ENCODE data around the gene LIMCH1.
"Not testable (repeated sequence)": the region's sequence is repeated elsewhere in the genome, so short reads cannot be mapped to it uniquely, and the experiment has no call there.

The LIMCH1 gene, protein sequence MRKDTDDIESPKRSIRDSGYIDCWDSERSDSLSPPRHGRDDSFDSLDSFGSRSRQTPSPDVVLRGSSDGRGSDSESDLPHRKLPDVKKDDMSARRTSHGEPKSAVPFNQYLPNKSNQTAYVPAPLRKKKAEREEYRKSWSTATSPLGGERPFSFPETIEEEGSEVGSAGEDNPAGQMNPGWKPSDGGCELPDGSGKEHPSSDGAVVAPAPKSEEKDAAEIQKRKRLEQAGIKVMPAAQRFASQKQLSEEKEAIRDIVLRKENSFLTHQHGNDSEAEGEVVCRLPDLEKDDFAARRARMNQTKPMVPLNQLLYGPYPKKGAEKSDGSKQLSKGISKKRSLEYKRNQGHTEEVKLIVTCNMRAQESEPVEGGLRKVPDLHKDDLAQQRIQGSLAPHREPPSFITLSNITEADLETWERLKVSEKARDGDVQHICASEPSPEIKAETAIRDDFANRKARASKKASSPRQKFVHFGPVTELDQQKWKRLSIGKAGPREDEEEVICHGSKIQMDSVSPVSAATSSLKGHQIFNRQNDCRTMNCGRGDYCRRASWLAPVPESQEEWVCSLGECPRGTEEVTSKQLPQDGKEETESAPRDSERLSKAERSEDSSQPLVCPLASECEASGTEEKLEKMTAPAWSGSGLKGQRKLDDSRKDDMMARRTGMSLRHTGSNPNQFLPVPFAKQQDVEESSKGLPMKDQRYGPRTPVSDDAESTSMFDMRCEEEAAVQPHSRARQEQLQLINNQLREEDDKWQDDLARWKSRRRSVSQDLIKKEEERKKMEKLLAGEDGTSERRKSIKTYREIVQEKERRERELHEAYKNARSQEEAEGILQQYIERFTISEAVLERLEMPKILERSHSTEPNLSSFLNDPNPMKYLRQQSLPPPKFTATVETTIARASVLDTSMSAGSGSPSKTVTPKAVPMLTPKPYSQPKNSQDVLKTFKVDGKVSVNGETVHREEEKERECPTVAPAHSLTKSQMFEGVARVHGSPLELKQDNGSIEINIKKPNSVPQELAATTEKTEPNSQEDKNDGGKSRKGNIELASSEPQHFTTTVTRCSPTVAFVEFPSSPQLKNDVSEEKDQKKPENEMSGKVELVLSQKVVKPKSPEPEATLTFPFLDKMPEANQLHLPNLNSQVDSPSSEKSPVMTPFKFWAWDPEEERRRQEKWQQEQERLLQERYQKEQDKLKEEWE (N-terminal part only)

DNA sequence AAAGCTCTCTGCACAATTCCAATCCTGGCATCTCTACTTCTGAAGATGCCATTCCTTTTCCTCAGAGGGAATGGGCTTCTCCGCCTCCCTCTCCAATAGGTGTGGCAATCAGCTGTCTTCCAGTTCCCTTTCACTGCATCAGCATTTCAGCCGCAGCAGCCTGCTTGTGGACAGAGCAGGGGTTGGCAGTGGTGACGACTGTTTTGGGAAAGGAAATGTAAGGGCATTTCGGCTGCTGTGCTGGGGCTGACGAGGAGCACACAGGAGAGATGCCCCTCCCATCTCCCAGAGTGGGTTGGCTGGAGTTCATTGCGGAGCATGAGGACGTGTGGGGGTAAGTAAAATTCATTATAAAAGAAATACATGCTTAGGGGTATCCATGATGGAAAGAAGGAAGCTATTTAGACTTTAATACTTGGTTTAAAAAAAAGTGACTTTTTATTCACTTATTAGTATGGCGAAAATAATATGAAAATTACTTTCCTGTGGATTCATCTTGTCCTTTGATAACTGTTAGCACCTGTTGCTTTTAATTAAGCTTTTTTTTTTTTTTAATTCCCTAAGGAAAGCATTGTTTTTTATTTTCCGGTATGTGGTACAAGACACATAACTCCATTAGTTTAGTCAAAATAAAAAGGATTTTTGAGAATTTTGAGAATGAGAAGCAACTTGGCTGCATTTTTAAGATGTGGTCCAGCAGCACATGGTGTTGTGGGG lies at the start of gene LIMCH1:
Gene LIMCH1, plus strand, starts transcription at position 141 of the 717 bp plus-strand sequence. CDS start 67,839 bp downstream, outside the sequence.
- DNase-seq, result no peak

DNA sequence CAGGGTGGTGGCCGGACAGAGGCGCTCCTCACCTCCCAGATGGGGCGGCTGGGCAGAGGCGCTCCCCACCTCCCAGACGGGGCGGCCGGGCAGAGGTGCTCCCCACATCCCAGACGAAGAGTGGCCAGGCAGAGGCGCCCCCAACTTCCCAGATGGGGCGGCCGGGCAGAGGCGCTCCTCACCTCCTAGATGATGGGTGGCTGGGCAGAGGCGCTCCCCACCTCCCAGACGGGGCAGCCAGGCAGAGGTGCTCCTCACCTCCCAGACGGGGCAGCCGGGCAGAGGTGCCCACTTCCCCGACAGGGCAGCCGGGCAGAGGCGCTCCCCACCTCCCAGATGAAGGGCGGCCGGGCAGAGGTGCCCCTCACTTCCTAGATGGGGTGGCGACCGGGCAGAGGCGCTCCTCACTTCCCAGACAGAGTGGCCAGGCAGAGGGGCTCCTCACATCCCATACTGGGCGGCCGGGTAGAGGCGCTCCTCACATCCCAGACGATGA lies 46.8 kb upstream of the LIMCH1 start:
- DNase-seq, result not testable (repeated sequence)

DNA sequence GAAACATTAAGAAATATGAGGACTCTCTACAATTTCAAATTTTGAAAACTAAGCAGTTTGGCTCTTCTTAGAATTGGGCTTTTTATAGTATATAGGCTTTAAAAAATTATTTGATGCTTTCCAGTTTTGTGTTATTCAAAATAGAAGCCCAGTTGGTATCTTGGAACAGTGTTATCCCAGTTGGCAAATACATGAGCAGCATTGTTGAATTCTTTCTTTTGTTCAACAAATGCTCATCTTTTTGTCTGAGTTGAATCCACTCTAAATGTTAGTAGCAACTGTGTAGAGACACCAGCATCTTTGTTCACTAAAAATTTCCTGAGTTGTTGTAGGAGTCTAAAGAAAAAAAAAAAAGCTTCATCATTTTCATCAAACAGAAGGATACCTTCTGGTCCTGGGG lies 41.0 kb upstream of the LIMCH1 start:
- no peak for DNase-seq

DNA sequence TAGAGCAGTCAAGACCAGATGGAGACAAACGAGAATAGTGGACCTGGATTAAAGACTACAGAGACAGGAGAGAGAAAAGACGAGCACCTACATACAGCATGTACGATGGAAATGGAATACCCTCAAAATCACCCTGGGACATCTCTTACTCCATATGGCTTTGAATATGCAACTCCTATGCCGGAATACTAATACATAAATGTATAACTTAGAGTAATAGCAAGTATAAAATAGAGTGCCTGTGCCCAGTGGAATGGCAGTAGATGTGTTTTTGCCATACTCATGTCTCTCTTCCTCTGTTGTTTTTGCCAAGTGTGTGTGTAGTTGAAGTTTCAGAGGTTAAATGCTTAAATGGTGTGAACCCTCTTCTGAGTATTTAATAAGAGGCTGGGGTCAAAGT lies 39.8 kb upstream of the LIMCH1 start:
- DNase-seq, result no peak

DNA sequence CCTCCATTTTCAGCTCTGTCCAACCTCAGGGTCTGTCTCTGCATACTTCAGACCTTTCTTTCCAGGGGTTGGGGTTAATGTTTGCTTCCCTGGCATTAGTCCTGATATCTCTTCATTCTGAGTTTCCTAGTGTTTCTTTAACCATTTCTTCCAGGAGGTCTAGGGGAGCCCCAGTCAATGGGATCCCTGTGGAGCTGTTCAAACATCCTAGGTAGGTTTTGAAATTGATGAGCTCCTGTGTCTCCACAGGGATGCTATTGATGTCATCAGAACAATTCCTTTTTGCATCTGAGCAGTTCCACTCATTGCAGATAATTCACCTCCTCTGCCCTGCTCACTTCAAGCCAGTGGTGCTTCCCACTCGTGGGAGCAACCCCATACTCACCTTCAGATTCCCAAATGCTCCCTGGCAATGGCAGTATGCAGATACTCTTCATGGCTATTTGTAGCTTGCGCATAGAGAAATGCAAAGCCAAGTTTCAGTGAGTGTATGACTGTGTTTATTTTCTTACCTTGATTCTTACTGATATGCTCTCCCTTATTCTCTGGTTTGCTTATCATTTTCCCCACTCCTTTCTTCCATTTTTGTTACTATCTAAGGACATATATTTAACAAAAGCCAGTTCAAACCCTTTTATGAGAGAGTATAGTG lies 33.7 kb upstream of the LIMCH1 start:
- DNase-seq, result no peak

DNA sequence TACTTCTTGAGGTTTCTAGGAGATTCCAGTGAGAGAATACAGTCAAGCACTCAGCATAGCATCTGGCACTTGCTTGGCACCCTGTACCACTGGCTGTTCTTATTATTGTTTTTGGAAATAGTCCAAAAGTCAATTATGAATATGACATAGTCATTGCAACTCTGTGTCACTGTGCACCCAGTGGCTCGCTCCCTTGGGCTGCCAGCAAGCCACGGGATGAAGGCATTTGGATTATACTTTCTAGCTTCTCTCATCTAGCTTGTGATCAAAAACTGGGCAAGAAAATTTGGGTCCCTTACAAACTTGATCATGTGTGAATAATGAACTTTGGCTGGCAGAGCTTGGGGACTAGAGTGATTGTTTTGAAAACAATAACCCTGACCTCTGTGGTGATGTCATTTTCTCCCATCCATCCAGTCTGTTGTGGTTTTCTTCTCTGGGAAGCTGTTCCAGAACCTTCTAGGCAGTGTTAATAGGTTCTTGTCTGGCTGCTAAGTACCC lies 32.7 kb upstream of the LIMCH1 start:
- peak; percentile 88 to 92 for DNase-seq

DNA sequence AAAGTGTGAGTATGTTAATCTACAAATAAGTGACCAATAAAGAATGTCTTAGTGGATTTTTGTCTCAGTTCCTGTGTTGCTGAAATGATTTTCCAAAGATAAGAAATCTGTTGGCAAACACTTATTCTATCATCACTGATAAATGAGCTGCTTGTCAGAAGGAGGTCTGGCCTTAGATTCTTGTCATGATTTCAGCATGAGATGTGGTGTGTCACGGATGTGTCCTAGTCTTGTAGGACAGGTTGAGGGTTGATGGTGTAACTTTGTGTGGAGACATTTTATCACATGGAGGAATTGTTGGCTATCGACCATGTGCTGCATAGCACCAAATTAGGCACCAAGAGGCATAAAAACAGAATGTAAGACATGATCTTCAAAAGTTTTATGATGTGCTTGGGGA lies 31.8 kb upstream of the LIMCH1 start:
- no peak for DNase-seq

DNA sequence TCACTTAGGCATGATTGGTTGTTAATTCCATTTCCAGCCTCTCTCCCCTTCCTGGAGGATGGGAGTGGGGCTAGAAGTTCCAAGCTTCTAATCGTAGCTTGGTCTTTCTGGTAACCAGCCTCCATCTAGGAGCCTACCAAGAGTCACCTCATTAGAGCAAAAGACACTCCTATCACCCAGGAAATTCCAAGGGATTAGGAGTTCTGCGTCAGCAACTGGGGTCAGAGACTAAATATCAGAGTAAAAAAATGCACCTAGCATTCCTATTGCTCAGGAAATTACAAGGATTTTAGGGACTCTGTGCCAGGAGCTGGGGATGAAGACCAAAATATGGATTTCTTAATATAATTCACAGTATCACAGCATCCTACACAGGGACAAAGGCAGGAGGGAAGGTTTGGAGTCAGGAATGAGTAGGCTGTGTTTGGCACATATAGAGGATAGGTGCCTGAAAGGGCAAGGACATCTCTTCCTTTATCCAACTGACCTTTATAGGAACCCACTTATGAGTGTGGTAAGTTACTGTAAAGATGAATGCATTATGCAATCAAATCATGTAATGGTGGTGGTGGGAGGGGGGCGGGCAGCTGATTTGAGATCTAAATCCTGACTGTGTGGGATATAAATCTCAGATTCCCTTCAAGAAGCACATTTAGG lies 30.5 kb upstream of the LIMCH1 start:
- DNase-seq, result no peak

DNA sequence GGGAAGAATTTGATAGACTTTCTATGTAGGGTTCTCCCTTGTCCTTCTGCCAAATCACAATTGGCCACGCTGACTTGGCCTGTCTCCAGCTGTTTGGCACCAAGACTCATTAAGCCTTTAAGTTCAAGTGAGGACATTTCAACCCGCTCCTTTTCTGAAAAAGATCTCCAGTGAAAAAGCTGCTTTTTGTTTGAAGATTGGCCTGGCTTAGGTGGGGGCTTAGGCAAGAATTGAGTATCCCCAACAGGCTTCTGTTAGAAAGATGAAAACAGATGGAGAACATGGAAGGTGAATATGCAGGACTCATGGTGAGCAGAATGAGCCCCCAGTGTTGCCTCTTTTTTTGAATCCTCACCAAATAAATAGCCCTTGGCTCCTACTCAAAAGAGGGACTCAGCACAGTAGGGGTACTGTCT lies 28.5 kb upstream of the LIMCH1 start:
- peak; percentile 95 to 97 for DNase-seq

DNA sequence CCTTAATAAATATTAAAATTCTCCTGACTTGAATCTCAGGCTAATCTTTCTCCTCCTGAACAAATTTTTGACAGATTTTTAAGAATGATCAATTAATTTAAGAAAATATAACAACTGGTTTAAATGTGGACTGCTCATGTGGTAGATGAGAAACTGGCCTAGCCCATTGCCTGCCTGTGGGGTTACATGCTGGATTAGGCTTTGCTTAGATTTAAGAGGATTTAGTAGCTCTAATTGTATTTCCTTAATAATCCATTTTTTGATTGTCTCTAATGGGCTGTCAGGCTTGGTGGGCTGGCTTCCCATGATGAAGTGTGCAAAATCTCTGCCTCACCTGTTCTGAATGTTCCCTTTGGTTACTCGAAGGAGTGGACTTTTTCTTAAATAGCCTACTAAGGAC lies 27.8 kb upstream of the LIMCH1 start:
- DNase-seq, result no peak

DNA sequence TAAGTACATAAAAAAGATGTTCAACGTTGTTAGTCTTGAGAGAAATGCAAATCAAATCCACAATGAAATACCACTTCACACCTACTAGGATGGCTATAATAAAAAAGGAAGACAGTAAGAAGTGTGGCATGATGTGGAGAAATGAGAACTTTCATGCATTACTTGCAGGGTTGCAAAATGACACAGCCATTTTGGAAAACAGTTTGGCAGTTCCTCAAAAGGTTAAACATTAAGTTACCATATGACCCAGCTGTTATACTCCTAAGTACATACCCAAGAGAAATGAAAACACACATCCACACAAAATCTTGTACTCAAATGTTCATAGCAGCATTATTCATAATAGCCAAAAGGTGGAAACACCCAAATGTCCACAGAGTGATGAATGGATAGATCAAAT lies 25.8 kb upstream of the LIMCH1 start:
- DNase-seq, result no peak

DNA sequence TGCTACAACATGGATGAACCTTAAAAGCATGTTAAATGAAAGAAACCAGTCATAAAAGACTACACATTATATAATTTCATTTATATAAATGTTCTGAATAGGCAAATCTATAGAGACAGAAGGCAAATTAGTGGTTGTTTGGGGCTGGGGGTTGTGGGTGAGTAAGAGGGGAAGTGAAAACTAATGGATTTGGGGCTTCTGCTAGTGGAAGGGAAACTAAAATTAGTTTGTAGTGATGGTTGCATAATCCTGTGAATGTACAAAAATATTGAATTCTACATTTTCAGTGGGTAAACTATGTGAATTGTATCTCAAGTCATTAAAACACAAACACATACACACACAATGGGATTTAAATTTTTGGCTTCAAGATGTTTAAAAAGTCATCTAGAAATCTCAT lies 25.4 kb upstream of the LIMCH1 start:
- no peak for DNase-seq

DNA sequence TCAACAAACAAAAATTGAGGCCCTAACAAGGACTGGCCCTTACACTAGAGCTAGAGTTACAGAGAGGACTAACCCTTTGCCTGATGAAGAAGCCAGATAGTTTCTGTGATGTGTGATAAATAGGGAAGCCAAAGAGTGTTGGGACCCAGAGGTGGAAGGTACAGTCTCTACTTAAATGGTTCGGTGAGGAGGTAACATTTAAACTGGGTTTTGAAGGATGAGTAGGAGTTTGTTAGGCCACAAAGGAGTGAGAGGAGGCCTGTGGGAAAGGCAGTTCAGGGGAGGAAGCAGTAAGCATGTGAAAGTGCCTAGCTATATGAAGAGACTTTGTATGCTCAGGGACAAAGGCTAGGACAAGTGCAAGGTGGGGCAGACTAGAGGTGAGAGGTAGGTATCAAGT lies 23.8 kb upstream of the LIMCH1 start:
- DNase-seq, result no peak

DNA sequence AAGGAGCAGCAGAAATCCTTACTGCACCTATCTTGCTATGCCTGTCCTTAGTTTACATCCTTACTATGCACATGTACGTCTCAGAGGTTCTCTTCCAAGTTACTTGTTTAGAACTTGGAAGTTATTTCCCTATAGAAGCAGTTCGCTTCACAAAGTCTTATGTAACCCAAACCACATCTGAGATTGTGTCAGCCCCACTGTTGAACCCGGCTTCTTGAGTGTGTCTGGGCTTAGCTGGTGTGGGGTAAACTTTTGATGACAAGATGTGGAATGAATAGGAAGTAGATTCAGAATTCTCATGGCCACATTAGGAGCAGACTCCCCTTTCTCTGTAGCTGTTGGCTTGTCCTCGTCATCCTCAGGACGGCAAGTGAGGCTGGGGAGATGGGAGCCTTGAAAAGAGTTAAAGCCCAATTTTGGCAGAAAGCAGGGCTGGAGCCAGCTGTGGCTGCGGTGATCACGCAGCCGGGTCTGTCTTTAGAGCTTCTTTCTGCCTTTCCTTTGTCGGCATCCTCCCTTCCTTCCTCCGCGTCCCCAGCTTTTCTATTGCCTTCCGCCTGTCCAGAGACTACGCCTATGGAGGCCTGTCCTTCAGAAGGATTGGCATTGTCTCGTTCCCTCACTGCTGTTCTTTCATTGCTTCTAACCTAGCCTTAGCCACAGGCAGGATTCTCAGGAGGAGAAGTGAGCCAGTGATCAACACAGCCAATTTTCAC lies 23.0 kb upstream of the LIMCH1 start:
- no peak for DNase-seq

DNA sequence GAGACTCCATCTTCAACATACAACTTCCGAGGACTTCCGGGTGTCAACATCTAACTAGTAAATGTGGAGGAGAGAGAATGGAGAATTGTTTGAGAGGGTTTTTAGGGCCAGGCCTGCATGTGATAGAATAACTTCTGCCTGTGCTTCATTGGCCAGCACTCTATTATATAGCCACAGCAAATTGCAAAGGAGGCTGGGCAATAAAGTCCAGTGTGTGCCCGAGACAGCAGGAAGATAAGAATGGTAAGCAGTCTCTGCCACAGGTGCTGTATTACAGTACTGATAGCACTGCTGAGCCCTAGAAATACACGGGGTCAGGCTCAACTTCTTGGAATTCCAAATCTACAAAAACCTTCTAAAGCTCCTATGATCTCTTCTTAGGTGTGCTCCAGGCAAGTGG lies 20.8 kb upstream of the LIMCH1 start:
- no peak for DNase-seq

DNA sequence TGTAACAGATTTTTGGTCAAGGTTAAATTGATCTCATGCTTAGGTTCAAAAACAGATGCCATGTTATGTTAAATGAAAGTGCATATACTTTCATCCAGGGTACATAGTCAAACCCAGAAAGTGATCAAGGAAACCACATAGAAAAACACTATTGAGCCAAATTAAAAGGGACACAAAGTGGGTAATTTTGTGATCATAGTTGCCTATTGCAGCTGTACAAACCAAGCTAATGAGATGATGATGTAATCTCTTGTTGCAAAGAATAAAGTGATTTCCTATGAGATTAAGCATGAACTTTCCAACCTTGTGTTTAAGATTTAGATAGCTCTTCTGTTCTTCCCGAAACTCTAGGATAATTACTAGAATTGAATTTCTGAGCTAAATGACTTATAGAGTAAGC lies 20.2 kb upstream of the LIMCH1 start:
- DNase-seq, result no peak

DNA sequence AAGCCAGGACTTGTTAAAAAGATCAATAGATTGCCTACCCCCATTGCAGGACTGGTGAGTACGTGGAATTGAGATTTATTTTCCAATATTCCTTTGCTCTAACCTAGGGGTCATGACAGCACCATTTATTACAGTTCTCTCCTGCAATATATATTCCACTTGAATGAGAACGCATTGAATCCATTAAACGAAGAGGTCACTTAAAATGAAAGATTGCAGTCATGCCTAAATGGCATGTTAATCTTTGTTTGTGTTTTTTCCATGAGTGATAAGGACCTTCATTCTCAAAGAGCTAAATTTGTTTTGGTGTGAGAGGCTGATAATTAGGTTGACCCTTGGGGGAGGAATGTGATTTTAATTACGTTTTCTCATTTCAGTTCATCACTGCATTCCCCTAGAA lies 13.5 kb upstream of the LIMCH1 start:
- DNase-seq, result no peak

DNA sequence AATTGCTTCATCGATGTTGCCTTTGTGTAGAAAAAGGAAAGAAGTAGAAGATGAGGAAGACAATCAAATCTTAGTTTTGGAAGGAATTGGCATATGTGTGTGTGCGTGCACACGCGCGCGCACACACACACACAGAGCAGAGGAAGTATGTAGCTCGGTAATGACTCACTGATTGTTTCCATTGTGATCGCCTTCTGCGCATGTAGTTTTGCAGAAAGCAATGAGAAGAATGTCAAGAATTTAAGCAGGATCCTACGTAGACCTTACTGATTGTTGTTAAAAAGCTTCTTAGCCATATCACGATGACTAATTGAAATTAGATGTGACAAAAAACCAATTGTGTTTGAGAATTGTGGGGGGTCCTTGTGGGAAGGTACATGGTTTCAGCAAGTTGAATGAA lies 12.8 kb upstream of the LIMCH1 start:
- no peak for DNase-seq

DNA sequence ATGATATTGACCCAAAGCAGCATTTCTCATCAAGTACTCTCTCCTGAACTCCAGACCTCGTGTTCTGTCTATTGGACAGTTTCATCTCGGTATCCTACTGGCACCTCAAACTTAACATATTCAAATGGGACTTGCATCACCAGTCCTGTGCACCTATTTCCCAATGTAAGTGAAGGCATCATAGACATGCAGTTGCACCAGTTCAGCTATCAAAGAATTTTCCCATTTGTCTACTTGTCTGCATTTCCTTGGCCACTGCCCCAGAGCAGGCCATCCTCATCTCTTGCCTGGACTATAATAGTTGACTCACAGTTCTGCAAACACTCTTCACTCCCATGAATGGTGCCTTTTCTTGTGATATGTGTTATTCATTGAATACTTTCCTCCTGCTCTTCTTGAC lies 11.3 kb upstream of the LIMCH1 start:
- DNase-seq, result no peak

DNA sequence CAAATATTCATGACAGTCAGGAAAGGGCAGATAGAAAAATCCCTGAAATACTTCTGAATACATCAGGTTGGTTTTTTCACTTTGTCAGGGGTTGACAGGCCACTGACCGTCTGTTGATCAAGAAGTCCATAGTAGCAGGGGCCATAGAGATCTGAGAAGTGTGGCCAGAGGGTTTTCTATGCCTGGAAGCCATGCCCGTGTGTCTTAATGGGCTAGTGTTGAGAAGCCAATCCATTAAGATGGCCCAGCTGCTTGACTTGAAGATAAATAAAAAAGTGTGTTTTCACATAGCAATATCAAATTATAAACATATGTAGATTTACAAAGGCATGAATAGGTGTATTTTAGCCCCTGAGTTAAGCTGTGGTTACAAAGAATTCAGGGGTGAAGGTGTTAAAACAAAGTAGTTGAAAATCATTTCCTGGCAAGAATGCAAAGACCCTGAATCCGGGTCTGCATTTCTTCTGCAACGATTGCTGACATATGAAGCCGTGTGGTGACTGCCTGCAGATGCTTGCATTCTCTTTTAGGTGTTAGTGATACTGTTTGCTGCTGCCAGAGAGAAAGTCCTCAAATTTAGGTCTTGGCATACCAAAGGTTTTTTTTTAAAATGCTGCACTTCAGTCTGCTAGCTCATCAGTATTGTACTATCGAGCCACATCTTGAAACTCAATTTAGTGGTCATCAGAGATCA lies 9.3 kb upstream of the LIMCH1 start:
- peak in 1 of 2 experiments; percentile 13 for DNase-seq

Measured in NCI-H446 (cell line).